Peyer's patch (tissue), 4 donors: Measurements from ENCODE around the gene SIGLEC7. TPM values are rescaled to one million over a fixed set of nuclear protein-coding genes. Genes with fewer than 3 reads are reported as not detected.
A peak's percentile ranks its signal among the peaks of the same experiment; 100 is the strongest.

Source experiments
- DNase-seq, 3 donors: peaks; one replicate each; pipeline ENCODE4 v3.0.0-alpha.2; 2017 to 2019
- H3K27ac ChIP-seq, 4 donors: fragments of 200-600 bp; sonication (generic); one replicate each; pipeline ENCODE4 v1.5.1; 2016 to 2019
- H3K27me3 ChIP-seq, 2 donors: fragments of 200-600 bp; sonication (generic); one replicate each; pipeline ENCODE4 v1.5.1; 2019
- H3K36me3 ChIP-seq, 3 donors: fragments of 200-600 bp; sonication (generic); one replicate each; pipeline ENCODE4 v1.5.1; 2016 to 2019
- H3K4me1 ChIP-seq, 4 donors: fragments of 200-600 bp; sonication (generic); one replicate each; pipeline ENCODE4 v1.5.1; 2016 to 2019
- H3K4me3 ChIP-seq, 4 donors: fragments of 200-600 bp; sonication (generic); 1 replicate in 3 of 4; 2 replicates in 1 of 4; pipeline ENCODE4 v1.5.1; 2016 to 2019; ENCODE audit warnings: mild to moderate bottlenecking in 1 of 4
- H3K9me3 ChIP-seq, 4 donors: fragments of 200-600 bp; sonication (generic); one replicate each; pipeline ENCODE4 v1.5.1; 2016 to 2019; ENCODE audit warnings: mild to moderate bottlenecking in 1 of 4
- POLR2A ChIP-seq, 2 donors: fragments of 450-650 bp; IDR thresholded peaks; one replicate each; pipeline ENCODE4 v1.5.1; 2017; ENCODE audit warnings: antibody characterized with exemption in 2 of 2, mild to moderate bottlenecking in 2 of 2, moderate library complexity in 2 of 2
- total RNA-seq, 4 donors: library from RNA; depleted of rRNA; stranded (reverse); fragments of >200 nt; gene quantifications; one replicate each; pipeline ENCODE4 v1.1.0, GENCODE V29; 2016
- TF ChIP-seq, protein P1 (sequence below), 6 experiments: fragments of 450-650 bp in 4 of 6; fragments of 200-600 bp in 2 of 6; sonication (generic) in 1 of 6; IDR thresholded peaks; one replicate each; pipeline ENCODE4 v1.5.1; 2017 to 2019; ENCODE audit warnings: antibody characterized with exemption in 6 of 6, mild to moderate bottlenecking in 3 of 6, moderate library complexity in 1 of 6

SIGLEC7 gene
- total RNA-seq, 4 donors from 2014 or later: not detected

DNA sequence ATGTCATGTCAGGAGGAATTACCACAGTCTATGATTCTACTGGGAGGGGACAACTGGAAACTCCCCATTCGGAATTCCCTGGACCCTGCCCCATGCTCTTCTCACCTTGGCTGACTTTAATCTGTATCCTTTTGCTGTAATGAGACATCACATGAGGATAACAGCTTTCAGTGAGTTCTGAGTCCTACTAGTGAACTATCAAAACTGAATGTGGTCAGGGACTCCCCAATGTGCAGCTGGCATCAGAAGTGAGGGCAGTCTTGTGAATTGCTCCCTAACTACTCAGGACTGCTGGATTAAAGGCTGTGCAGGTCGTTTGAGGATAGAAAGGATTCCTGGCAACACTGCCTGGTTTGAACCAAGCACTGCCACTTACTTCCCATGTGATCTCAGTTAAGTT lies 15.2 kb downstream of the SIGLEC7 start:
- Histone ChIP-seq H3K36me3 (no peaks in the 10 kb centered on the region), H3K4me1 (no peaks in the 10 kb centered on the region), H3K9me3 (no peaks in the 10 kb centered on the region), H3K4me3 (no peak overlapping the region), H3K27ac (no peak overlapping the region), H3K27me3 (no peaks in the 10 kb centered on the region)
- TF ChIP-seq, protein P1, sequence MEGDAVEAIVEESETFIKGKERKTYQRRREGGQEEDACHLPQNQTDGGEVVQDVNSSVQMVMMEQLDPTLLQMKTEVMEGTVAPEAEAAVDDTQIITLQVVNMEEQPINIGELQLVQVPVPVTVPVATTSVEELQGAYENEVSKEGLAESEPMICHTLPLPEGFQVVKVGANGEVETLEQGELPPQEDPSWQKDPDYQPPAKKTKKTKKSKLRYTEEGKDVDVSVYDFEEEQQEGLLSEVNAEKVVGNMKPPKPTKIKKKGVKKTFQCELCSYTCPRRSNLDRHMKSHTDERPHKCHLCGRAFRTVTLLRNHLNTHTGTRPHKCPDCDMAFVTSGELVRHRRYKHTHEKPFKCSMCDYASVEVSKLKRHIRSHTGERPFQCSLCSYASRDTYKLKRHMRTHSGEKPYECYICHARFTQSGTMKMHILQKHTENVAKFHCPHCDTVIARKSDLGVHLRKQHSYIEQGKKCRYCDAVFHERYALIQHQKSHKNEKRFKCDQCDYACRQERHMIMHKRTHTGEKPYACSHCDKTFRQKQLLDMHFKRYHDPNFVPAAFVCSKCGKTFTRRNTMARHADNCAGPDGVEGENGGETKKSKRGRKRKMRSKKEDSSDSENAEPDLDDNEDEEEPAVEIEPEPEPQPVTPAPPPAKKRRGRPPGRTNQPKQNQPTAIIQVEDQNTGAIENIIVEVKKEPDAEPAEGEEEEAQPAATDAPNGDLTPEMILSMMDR (IDR thresholded peaks at IDR 0.05): no peak
- TF ChIP-seq POLR2A (IDR thresholded peaks at IDR 0.05): no peak
- DNase-seq: no peak

DNA sequence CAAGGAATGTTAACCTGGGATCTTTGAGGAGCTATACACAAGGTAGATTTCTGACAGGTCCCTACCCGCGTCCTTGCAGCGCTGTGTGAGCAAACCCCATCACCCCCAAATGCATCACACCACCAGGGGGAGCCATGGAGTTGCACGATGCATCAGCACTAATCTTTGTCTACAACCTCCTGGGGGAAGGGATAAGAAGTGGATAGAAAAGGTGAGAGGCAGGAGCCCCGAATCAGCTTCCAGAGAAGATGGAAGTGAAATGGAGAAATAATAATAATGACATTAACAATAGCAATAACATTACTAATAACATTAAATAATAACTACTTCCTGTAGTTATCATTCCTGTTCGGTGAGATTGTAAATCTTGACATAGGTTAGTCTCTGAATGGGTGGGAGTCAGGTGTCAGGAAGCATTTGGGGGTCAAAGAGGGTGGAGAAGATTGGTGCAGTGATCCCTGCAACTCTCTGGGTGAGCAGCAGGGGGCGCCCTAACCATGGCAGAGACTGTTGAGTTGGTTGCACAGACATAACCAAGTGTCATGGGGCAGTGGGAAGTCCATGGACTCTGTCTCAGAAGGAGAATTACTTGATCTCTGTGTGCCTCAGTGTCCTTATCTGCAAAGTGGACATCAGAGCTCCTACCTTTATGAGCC lies 16.5 kb downstream of the SIGLEC7 start:
- H3K36me3 ChIP-seq: no peaks in the 10 kb centered on the region
- H3K27ac ChIP-seq: no peak overlapping the region
- no peaks in the 10 kb centered on the region for H3K9me3 ChIP-seq
- H3K4me1 ChIP-seq: no peaks in the 10 kb centered on the region
- H3K4me3 ChIP-seq: no peak overlapping the region
- no peak for TF ChIP-seq POLR2A (IDR thresholded peaks at IDR 0.05)
- TF ChIP-seq, protein P1 (IDR thresholded peaks at IDR 0.05): peak; percentile 10 to 47 (median 42)
- DNase-seq: peak in 2 of 3 donors; percentile 55 to 80
- no peaks in the 10 kb centered on the region for H3K27me3 ChIP-seq

DNA sequence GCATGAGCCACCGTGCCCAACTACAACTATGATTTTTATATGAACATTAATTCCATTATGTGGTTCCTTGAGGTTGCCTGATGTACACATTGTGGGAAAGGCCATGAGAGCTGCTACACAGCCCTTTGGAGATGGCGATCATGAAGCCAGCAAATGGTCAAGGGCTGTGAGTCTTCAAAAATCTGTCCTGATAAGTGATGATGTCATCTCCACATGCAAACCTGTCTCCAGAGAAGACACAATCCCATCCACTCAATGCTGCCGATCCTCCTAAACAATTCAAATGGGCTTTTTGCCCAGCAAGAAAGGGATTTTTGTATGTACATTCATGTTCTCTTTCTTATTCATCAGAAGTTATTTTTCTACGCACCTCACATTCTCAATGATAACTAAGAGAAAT lies 17.6 kb downstream of the SIGLEC7 start:
- H3K27me3 ChIP-seq: no peaks in the 10 kb centered on the region
- H3K36me3 ChIP-seq: no peaks in the 10 kb centered on the region
- H3K9me3 ChIP-seq: no peaks in the 10 kb centered on the region
- no peaks in the 10 kb centered on the region for H3K4me1 ChIP-seq
- no peak overlapping the region for H3K27ac ChIP-seq
- TF ChIP-seq, protein P1 (IDR thresholded peaks at IDR 0.05): no peak
- no peak for TF ChIP-seq POLR2A (IDR thresholded peaks at IDR 0.05)
- no peak overlapping the region for H3K4me3 ChIP-seq
- DNase-seq: no peak

DNA sequence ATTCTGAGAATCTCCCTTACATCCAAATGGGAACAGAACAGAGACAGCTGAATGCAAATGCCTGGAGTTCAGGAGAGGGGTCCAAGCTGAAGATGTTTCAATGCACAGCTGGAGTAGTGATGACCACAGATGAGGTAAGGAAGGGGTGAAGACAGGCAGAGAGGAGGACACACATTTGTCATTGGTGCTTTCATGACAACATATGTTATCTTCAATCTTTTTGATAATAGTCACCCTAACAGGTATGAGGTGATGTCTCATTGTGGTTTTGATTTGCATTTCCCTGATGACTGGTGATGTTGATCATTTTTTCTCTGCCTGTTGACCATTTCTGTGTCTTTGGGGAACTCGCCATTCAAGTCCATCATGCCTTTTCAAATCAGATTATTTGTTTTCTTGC lies 19.2 kb downstream of the SIGLEC7 start:
- DNase-seq: no peak
- no peak overlapping the region for H3K27ac ChIP-seq
- H3K27me3 ChIP-seq: no peaks in the 10 kb centered on the region
- H3K36me3 ChIP-seq: no peaks in the 10 kb centered on the region
- no peak overlapping the region for H3K4me3 ChIP-seq
- TF ChIP-seq, protein P1 (IDR thresholded peaks at IDR 0.05): no peak
- no peak for TF ChIP-seq POLR2A (IDR thresholded peaks at IDR 0.05)
- no peaks in the 10 kb centered on the region for H3K4me1 ChIP-seq
- H3K9me3 ChIP-seq: no peaks in the 10 kb centered on the region

DNA sequence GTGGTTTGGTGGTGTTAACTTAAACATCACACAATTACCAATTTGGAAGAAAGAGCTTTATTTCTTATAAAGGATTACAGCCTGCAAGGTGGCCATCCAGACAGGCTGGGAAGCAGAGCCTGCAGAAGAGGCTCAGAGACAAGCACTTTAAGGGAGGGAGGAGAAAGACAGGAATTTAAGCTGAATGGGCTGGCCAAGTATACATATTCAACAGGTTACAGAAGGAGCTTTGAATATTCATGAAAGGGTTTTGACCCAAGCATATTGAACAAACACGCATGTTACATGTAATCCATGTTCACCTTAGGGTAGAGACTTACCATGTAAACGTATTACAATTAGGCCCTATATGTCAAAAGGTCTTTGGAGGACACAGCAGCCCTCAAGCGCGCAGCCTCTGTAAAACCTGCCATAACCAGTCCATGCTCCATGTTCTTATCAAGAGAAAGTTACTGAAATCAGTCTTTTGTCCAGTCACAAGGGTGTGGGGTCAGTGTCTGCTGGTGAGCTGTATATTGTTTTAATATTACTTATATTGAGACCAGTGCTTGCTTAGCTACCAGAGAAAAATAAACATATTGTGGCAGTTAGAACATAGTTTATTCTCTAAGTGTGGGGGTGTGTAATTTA lies 19.9 kb downstream of the SIGLEC7 start:
- no peak for DNase-seq
- Histone ChIP-seq H3K27me3 (no peaks in the 10 kb centered on the region), H3K9me3 (no peaks in the 10 kb centered on the region), H3K27ac (no peak overlapping the region), H3K4me1 (no peaks in the 10 kb centered on the region), H3K36me3 (no peaks in the 10 kb centered on the region), H3K4me3 (no peak overlapping the region)
- TF ChIP-seq, protein P1 (IDR thresholded peaks at IDR 0.05): no peak
- TF ChIP-seq POLR2A (IDR thresholded peaks at IDR 0.05): no peak
